HepG2 (cell line): Measurements from ENCODE around the gene THAP2. TPM values are rescaled to one million over a fixed set of nuclear protein-coding genes. Genes with fewer than 3 reads are reported as not detected.

Source experiments
- ATAC-seq: fragments of 200-7000 bp; cut with Tn5 transposase; 3 replicates; pipeline ENCODE4 v1.9.1; 2020; ENCODE audit warnings: mild to moderate bottlenecking, moderate library complexity
- BruUV-seq: library from RNA; stranded (reverse); fragments of 400-500 nt; replicated peaks from 2 replicates; lab custom pipeline; 2021; lab: Mats Ljungman, UMichigan
- CTCF ChIA-PET: fragments of 300-600 bp; formaldehyde crosslinking; extraction: SDS; loops from one replicate; lab custom pipeline; 2021; ENCODE audit warnings: low total read pairs, inconsistent platforms, low intra/inter-chr PET ratio; lab: Yijun Ruan, JAX
- POLR2A ChIA-PET: fragments of 350-600 bp; sonication (Branson Sonifier 250); formaldehyde crosslinking; loops from one replicate; lab custom pipeline; 2020; ENCODE audit warnings: antibody characterized with exemption, inconsistent platforms; lab: Yijun Ruan, JAX
- DNase-seq: peaks from one replicate; pipeline ENCODE4 v3.0.0-alpha.2; 2015; ENCODE audit warnings: low spot score
- FAIRE-seq: peaks from 3 replicates; lab custom pipeline; 2011; peaks lifted over from hg19 to GRCh38; lab: Jason Lieb, UNC
- H2AFZ ChIP-seq: one replicate; pipeline ENCODE4 v1.6.1; 2011; ENCODE audit warnings: low read length, inconsistent platforms
- H3K27ac ChIP-seq: fragments of 300-600 bp; 3 replicates; pipeline ENCODE4 v1.8.0; 2011; ENCODE audit warnings: mixed run types, mild to moderate bottlenecking, mixed read lengths, low read length, inconsistent platforms; ENCODE audit not compliant: insufficient read depth; ENCODE audit errors: extremely low read length
- H3K27me3 ChIP-seq, 2 experiments: fragments of 200-600 bp in 1 of 2; 2 replicates in 1 of 2; 3 replicates in 1 of 2; pipeline versions ENCODE4 v1.6.0 to v1.8.0; 2011; ENCODE audit warnings: low read length in 2 of 2, mild to moderate bottlenecking in 2 of 2, moderate library complexity in 2 of 2, inconsistent platforms in 1 of 2; ENCODE audit not compliant: insufficient read depth in 2 of 2, control insufficient read depth in 1 of 2
- H3K36me3 ChIP-seq, 2 experiments: fragments of 200-600 bp in 1 of 2; replicated peaks in 1 of 2; 2 replicates in 1 of 2; 3 replicates in 1 of 2; pipeline versions ENCODE4 v1.5.1 to v1.8.0; 2011; ENCODE audit warnings: low read length in 2 of 2, inconsistent platforms in 1 of 2; ENCODE audit not compliant: insufficient read depth in 2 of 2, control insufficient read depth in 1 of 2
- H3K4me1 ChIP-seq: 2 replicates; pipeline ENCODE4 v1.5.1; 2012; ENCODE audit warnings: low read length, inconsistent platforms; ENCODE audit not compliant: insufficient read depth
- H3K4me2 ChIP-seq: 2 replicates; pipeline ENCODE4 v1.6.0; 2011; ENCODE audit warnings: low read depth, low read length, inconsistent platforms
- H3K4me3 ChIP-seq, 3 experiments: fragments of 200-600 bp in 1 of 3; sonication (generic), shearing (Covaris generic) in 1 of 3; replicated peaks in 1 of 3; 2 replicates each; pipeline ENCODE4 v1.5.1; 2011 to 2016; ENCODE audit warnings: low read length in 3 of 3, inconsistent platforms in 2 of 3, low read depth in 2 of 3, mild to moderate bottlenecking in 2 of 3, control low read depth in 1 of 3, mixed read lengths in 1 of 3; ENCODE audit not compliant: insufficient read depth in 1 of 3
- H3K79me2 ChIP-seq: one replicate; pipeline ENCODE4 v1.6.1; 2011; ENCODE audit warnings: low read length, inconsistent platforms; ENCODE audit not compliant: insufficient read depth
- H3K9ac ChIP-seq: 2 replicates; pipeline ENCODE4 v1.6.0; 2011; ENCODE audit warnings: mild to moderate bottlenecking, low read depth, low read length, inconsistent platforms; ENCODE audit not compliant: insufficient read depth
- H3K9me3 ChIP-seq: 2 replicates; pipeline ENCODE4 v1.5.1; 2012; ENCODE audit warnings: mild to moderate bottlenecking, low read length
- H4K20me1 ChIP-seq: 2 replicates; pipeline ENCODE4 v1.6.0; 2011; ENCODE audit warnings: inconsistent platforms, mild to moderate bottlenecking, low read length, moderate library complexity; ENCODE audit not compliant: insufficient read depth
- HDAC1 ChIP-seq: sonication (generic); formaldehyde crosslinking; IDR thresholded peaks from 2 replicates; pipeline ENCODE4 v1.5.1; 2020; ENCODE audit warnings: mild to moderate bottlenecking, missing genetic modification reagents
- MAFK ChIP-seq, 2 experiments: IDR thresholded peaks in 1 of 2; conservative IDR thresholded peaks in 1 of 2; 2 replicates each; pipeline ENCODE4 v1.6.1; 2011; ENCODE audit warnings: improper control_type of control experiment in 2 of 2, low read length in 2 of 2
- PRMT3 ChIP-seq: sonication (generic); formaldehyde crosslinking; IDR thresholded peaks from 2 replicates; pipeline ENCODE4 v1.8.1; 2022; ENCODE audit warnings: low read depth, mild to moderate bottlenecking, moderate library complexity, missing genetic modification reagents, borderline replicate concordance
- TEAD3 ChIP-seq: optimal IDR thresholded peaks from 2 replicates; pipeline ENCODE3; 2016; ENCODE audit warnings: borderline replicate concordance
- ZNF558 ChIP-seq: sonication (generic); formaldehyde crosslinking; IDR thresholded peaks from 2 replicates; pipeline ENCODE4 v1.9.0; 2022; ENCODE audit warnings: mild to moderate bottlenecking, missing genetic modification reagents, borderline replicate concordance
- ZNF674 ChIP-seq: sonication (generic); formaldehyde crosslinking; IDR thresholded peaks from 2 replicates; pipeline ENCODE4 v1.5.0; 2020; ENCODE audit warnings: low read depth, mild to moderate bottlenecking, missing genetic modification reagents
- WGBS: methylation state at CpG from one replicate; pipeline ENCODE4 v1.1.6; 2017; ENCODE audit warnings: low lambda C conversion rate; 5-methylcytosine and 5-hydroxymethylcytosine counted together
- in situ Hi-C: cut with HindIII; loops from 2 replicates; pipeline ENCODE4 v1.10.0; 2017; ENCODE audit warnings: low pct_unique_long_range_greater_than_20kb; ENCODE audit not compliant: extremely low pct_ligation_motif_present
- intact Hi-C: fragments of 100-400 bp; cut with micrococcal nuclease; formaldehyde crosslinking; loops from one replicate; pipeline ENCODE4 v1.10.0; 2022; ENCODE audit not compliant: unreplicated experiment
- polyA plus RNA-seq, 8 experiments: library from polyadenylated mRNA; depleted of rRNA in 3 of 8; stranded (reverse) in 7 of 8; unstranded in 1 of 8; fragments of >200 nt; fragmentation: Illumina TruSeq in 4 of 8; extraction: Trizol in 4 of 8; gene quantifications; 2 replicates each; pipeline versions ENCODE4 v1.2.1 to v1.2.3, GENCODE V29; 2011 to 2016; ENCODE audit warnings: low read depth in 4 of 8, missing spikeins in 1 of 8, mixed read lengths in 1 of 8; ENCODE audit not compliant: insufficient read depth in 1 of 8
- total RNA-seq, 5 experiments: library from RNA; depleted of rRNA; stranded (reverse); fragments of >200 nt; fragmentation: Illumina TruSeq; extraction: Trizol; gene quantifications; 2 replicates each; pipeline ENCODE4 v1.2.3, GENCODE V29; 2016; ENCODE audit warnings: low read depth in 1 of 5
- TF ChIP-seq, protein P1 (sequence below): sonication (generic); formaldehyde crosslinking; IDR thresholded peaks from 2 replicates; pipeline ENCODE4 v1.4.0; 2020; ENCODE audit warnings: missing genetic modification reagents
- TF ChIP-seq, protein P2 (sequence below): sonication (generic); formaldehyde crosslinking; IDR thresholded peaks from 2 replicates; pipeline ENCODE4 v1.8.0; 2022; ENCODE audit warnings: missing genetic modification reagents, mild to moderate bottlenecking, borderline replicate concordance
- TF ChIP-seq, protein P3 (sequence below): sonication (generic); formaldehyde crosslinking; conservative IDR thresholded peaks from 2 replicates; pipeline ENCODE4 v1.8.0; 2022; ENCODE audit warnings: mild to moderate bottlenecking, moderate library complexity, missing genetic modification reagents

THAP2 gene
- total and polyA plus RNA-seq, 2 of the 13 experiments (the other 11 are each of a cell fraction or from before 2014, with no cell fraction given), result 5.2 to 6.2 TPM

DNA sequence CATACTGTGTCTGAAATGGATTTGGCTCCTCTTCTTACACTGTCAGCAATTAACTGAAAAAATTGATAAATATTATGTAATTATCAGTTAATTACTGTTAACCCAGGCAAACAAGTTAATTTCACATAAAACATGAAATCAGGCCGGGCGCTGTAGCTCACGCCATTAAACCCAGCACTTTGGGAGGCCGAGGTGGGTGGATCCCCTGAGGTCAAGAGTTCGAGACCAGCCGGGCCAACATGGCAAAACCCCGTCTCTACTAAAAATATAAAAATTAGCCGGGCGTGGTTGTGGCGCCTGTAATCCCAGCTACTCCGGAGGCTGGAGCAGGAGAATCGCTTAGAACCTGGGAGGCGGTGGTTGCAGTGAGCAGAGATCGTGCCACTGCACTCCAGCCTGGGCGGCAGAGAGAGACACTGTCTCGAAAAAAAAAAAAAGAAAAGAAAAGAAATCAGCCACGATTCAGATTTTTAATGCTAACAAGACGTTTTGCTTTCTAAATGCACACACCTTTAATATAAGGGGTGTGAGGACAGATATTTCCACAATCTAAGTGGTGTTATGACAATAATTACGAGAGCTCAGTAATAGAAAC is 21.3 kb downstream of the THAP2 start:
- ChIA-PET CTCF (no interaction called here), POLR2A (interaction anchor here (0.6 to 3.7 kb wide), 17 partner anchors 10 to 247 kb away, joined by 3 to 78 read pairs (median 6); partner anchors contain the start of genes RAB21, THAP2 and ZFC3H1)
- Histone ChIP-seq H3K9me3 (no peaks in the 10 kb centered on the region), H3K79me2 (peaks cover 9% of the 10 kb centered on the region), H3K4me1 (peaks cover 46% of the 10 kb centered on the region), H3K4me2 (peak overlapping the region; percentile 99), H3K4me3 (peak overlapping the region; percentile 73 to 79 (median 73)), H3K36me3 (no peaks in the 10 kb centered on the region), H2AFZ (peak overlapping the region; percentile 95), H4K20me1 (no peaks in the 10 kb centered on the region), H3K9ac (peak overlapping the region; percentile 80), H3K27ac (peak overlapping the region; percentile 93), H3K27me3 (no peaks in the 10 kb centered on the region)
- no TSS peak for BruUV-seq
- TF ChIP-seq HDAC1 (CRISPR knock-in tag) (no peak), PRMT3 (CRISPR knock-in tag) (0 out of 2 replicates have a peak, but pooled peaks have one; percentile 4), MAFK (conservative IDR thresholded peaks at IDR 0.05 in 1 of 2, IDR thresholded peaks at IDR 0.05 in 1 of 2; ENCODE audit: low read length in 2 of 2) (peak; percentile 30 to 33; a peak in 1 of 4 replicates)
- 4% methylated on average over 19 of the region's 19 CpGs for WGBS
- FAIRE-seq, result no peak
- in situ Hi-C loops (no loop called here), intact Hi-C loops (no loop called here)
- DNase-seq, result no peak
- peak; percentile 8; the same call in 2 of the 3 replicates for ATAC-seq

DNA sequence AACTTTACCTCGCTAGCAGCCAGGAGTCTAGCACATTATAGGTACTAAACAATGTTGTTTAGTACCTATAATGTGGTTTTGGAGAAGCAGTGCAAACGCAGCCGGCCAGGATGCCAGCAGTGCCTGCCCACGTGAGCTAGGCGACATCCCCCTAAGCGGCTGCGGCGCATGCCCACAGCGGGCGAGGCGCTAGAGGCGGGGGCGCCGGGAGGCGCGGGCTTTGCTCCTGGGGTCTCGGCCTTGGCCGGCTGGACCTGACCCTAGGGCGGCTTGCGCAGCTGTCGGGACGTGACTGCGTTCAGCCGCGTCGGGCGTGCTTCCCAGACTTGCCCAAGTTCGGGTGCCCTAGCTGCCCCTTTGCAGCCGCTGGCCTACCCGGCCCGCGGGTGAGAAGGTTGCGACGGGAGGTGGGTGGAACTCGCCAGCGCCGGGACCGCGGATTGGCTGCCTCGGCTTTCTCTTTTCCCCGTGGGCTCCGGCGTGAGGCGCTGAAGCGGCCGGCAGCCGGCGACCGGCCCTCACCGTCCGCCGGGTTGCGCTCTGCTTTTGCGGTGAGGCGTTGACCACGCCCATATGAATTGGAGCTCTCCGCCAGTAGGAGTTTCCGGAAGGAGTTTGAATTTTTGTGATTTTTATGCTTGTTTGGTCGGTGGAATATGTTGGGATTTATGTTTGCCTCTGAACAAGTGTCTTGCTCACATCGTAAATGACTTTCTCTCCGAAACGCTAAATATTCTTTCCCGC is 22.0 kb downstream of the THAP2 start, which contains the start of gene TMEM19:
TMEM19 (plus strand) TSS at position 169 of the 744 bp plus-strand sequence. CDS start 599 bp downstream, outside the sequence.
- H3K79me2 ChIP-seq, result peaks cover 9% of the 10 kb centered on the region
- H3K9ac ChIP-seq, result peak within 1 kb of the TSS; percentile 80
- ATAC-seq (peak; percentile 97), DNase-seq (peak; percentile 79), FAIRE-seq (no peak)
- H3K4me3 ChIP-seq, result peak within 1 kb of the TSS; percentile 73 to 79 (median 73)
- H3K27me3 ChIP-seq, result no peaks in the 10 kb centered on the region
- in situ Hi-C loops (no loop called here), intact Hi-C loops (loop anchor here (1.0 to 2.0 kb wide), 2 partner anchors 21 to 51 kb away; no protein-coding TSS in a partner anchor)
- H4K20me1 ChIP-seq, result no peaks in the 10 kb centered on the region
- H3K9me3 ChIP-seq, result no peaks in the 10 kb centered on the region
- H3K4me1 ChIP-seq, result peaks cover 46% of the 10 kb centered on the region
- H3K36me3 ChIP-seq, result no peaks in the 10 kb centered on the region
- 3% methylated on average over 8 of the region's 63 CpGs for WGBS
- BruUV-seq, result TSS peak; percentile 73
- ChIA-PET CTCF (no interaction called here), POLR2A (interaction anchor here (0.6 to 3.7 kb wide), 20 partner anchors 9 to 247 kb away, joined by 3 to 78 read pairs (median 6); partner anchors contain the start of genes RAB21, THAP2 and ZFC3H1)
- H2AFZ ChIP-seq, result peak within 1 kb of the TSS; percentile 95
- peak within 1 kb of the TSS; percentile 99 for H3K4me2 ChIP-seq
- H3K27ac ChIP-seq, result peak within 1 kb of the TSS; percentile 93
- TF ChIP-seq, protein P1, sequence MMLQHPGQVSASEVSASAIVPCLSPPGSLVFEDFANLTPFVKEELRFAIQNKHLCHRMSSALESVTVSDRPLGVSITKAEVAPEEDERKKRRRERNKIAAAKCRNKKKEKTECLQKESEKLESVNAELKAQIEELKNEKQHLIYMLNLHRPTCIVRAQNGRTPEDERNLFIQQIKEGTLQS, result peak; percentile 31; the same call in 1 of the 2 replicates
- TF ChIP-seq ZNF674 (CRISPR knock-in tag), result no peak
- TF ChIP-seq, protein P2, sequence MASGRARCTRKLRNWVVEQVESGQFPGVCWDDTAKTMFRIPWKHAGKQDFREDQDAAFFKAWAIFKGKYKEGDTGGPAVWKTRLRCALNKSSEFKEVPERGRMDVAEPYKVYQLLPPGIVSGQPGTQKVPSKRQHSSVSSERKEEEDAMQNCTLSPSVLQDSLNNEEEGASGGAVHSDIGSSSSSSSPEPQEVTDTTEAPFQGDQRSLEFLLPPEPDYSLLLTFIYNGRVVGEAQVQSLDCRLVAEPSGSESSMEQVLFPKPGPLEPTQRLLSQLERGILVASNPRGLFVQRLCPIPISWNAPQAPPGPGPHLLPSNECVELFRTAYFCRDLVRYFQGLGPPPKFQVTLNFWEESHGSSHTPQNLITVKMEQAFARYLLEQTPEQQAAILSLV (CRISPR knock-in tag), result peak; percentile 75; the same call in 1 of the 2 replicates
- TF ChIP-seq, protein P3, sequence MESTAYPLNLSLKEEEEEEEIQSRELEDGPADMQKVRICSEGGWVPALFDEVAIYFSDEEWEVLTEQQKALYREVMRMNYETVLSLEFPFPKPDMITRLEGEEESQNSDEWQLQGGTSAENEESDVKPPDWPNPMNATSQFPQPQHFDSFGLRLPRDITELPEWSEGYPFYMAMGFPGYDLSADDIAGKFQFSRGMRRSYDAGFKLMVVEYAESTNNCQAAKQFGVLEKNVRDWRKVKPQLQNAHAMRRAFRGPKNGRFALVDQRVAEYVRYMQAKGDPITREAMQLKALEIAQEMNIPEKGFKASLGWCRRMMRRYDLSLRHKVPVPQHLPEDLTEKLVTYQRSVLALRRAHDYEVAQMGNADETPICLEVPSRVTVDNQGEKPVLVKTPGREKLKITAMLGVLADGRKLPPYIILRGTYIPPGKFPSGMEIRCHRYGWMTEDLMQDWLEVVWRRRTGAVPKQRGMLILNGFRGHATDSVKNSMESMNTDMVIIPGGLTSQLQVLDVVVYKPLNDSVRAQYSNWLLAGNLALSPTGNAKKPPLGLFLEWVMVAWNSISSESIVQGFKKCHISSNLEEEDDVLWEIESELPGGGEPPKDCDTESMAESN, result peak; percentile 82
- peak; percentile 61 for TF ChIP-seq TEAD3 (CRISPR knock-in tag)
- TF ChIP-seq ZNF558, result no peak
